GM19025 (cell line): Measurements from ENCODE around the gene TBX10.
"Not testable (repeated sequence)": the region's sequence is repeated elsewhere in the genome, so short reads cannot be mapped to it uniquely, and the experiment has no call there.

ENCODE experiments used
- ATAC-seq: cut with Tn5 transposase; IDR thresholded peaks from one replicate; pipeline ENCODE4 v1.9.1; 2021; ENCODE audit warnings: mild to moderate bottlenecking, low read depth, moderate library complexity; ENCODE audit not compliant: unreplicated experiment

Gene TBX10

DNA sequence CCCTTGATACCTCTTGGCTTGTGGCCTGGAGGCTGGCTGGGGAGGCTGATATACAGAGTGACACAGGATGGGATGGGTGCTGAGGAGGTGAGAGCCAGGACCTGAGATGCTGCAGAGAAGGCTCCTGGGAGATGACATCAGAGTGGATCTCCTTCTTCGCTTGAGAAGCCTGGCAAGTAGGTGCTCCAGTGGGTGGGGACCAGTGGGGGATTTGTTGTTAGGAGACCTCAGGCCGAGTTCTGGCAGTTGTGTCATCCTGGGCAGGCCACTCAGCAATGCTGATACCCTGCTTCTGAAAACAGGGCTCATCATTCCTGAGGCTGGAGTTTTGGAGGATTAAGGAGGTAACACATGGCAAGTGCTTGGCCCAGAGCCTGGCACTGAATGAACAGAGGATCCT, 34.7 kb downstream of the TBX10 start:
- no peak for ATAC-seq

DNA sequence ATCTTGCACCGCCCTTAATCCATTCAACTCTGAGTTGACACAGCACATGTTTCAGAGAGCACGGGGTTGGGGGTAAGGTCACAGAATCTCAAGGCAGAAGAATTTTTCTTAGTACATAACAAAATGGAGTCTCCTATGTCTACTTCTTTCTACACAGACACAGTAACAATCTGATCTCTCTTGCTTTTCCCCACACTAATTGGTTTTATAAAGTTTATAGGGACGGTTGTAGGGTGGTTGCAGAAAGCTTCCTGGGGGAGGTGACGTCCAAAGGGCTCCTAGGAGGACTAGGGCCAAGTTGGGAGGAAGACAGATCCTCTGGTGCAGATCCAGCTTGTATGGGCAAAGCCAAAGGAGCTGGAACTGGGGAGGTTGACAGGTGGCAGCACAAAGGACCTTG, 35.4 kb downstream of the TBX10 start:
- not testable (repeated sequence) for ATAC-seq

DNA sequence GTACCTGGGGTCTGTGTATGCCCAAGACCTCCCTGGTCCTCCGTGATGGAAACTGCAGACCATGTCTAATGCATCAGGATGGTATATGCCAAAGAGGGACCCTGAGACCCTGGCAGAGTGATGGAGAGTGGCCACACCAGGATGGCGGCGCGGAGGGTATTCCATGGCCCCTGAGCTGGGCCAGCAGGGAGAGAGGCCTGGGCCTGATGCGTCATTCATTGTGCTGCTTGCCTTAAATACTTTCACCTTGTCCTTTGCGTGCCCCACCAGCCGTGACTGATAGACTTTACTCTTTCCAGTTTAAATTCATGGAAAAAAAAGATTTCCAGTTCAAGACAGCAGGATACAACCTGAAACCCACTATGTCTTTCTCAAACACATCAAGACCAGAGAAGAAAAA, 38.5 kb downstream of the TBX10 start:
- ATAC-seq = no peak

DNA sequence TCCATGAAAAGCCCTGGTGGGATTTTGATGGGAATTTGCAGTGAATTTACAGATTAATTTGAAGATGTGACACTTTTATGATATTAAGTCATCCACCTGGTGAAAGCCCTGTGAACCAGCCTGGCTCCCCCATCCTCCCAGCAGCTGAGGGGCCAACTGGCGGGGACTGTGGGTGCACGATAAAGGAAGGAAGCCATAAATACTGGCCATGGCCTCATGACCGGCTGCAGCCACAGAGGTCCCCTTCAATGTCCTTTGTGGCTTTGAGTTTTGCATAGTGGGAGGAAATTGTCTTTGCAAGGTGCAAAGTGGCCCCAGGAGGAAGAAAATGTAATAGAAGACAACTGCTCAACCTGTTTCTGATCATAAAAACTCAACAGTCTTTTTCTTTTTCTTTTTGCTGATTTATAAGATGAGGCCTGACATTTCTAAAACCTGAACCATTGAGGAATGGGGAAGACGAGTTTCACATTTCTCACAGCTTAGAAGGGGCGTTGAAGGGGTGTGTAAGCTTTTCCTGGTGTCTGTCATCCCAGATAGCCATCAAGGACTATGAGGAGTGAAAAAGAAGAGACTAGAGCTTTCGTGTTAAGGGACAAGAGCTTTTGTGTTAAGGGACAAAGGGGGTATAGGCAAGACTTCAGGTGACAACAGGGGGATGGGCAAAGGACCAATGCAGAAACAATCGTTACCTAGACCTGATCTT, 39.1 kb downstream of the TBX10 start:
- peak; percentile 63 for ATAC-seq

DNA sequence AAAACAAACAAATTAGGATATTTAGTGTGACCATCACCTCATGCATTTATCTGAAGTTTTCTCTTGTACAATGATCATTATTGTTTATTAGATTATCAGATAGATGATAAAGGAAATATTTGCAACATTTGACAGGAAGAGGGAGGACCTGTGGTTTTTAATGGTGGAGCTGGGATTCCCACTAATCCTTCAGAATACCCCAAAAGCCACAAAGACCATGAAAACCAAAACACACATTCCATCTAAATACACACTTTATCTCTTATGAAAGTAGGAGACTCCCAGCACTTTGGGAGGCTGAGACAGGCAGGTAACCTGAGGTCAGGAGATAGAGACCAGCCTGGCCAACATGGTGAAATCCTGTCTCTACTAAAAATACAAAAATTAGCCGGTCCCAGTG, 40.4 kb downstream of the TBX10 start:
- no peak for ATAC-seq

DNA sequence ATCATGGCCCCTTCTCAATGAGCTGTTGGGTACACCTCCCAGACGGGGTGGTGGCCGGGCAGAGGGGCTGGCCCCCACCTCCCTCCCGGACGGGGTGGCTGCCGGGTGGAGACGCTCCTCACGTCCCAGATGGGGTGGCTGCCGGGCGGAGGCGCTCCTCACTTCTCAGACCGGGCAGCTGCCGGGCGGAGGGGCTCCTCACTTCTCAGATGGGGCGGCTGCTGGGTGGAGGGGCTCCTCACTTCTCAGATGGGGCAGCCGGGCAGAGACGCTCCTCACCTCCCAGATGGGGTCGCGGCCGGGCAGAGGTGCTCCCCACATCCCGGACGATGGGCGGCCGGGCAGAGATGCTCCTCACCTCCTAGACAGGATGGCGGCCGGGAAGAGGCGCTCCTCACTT, 41.6 kb downstream of the TBX10 start:
- not testable (repeated sequence) for ATAC-seq

DNA sequence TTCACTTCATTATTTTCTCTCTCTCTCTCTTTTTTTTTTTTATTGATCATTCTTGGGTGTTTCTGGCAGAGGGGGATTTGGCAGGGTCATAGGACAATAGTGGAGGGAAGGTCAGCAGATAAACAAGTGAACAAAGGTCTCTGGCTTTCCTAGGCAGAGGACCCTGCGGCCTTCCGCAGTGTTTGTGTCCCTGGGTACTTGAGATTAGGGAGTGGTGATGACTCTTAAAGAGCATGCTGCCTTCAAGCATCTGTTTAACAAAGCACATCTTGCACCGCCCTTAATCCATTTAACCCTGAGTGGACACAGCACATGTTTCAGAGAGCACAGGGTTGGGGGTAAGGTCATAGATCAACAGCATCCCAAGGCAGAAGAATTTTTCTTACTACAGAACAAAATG, 42.1 kb downstream of the TBX10 start:
- ATAC-seq = not testable (repeated sequence)

DNA sequence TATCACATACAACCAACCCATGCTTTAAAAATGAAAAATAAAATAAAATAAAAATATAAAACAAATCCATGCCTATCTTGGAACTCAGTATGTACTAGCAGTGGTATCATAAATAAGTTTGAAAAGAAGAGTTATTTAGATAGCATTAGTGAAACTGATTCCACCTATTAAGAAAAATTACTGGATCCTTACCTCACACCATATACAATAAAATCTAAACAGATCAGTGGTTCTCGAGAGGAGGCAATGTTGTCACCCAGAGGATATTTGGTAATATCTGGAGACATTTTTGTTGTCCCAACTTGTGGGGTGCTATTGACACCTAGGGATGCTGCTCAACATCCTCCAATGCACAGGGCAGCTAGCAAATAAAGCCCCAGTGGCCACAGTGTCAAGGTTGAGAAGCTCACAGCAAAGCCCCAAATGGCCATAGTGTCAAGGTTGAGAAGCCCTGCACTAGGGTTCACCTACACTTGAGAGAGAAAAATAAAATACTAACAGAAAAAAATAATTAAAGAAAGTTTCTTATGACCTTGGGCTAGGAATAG, 42.7 kb downstream of the TBX10 start:
- no peak for ATAC-seq

DNA sequence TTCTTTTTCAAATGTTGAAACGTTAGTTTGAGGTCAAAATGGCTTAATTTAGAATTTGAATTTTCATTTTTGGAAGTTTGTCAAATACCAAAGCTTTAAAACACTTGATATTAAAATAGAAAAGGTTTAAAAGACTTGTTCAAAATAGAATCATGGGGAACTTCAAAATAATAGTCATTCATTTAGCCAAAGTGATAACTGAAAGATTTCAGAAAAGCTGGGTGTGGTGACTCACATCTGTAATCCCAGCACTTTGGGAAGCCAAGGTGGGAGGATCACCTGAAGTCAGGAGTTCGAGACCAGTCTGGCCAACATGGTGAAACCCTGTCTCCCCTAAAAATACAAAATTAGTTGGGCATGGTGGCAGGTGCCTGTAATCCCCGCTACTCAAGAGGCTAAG, 45.1 kb downstream of the TBX10 start:
- no peak for ATAC-seq

DNA sequence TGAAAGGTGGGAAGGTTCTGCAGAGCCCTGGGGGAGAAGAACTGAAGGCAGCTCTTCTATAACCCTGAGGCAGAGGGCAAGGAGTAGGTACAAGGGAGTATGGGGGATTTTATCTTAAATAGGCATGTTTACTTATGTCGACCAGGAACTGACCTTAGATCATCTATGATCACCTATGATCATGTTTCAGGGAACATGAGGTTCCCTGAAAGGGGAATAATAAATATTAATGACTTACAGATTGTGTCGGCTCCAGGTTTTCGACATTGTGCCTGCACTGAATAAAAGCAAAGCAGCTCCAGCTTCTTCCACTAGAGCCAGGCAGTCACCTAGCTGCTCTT, 46.0 kb downstream of the TBX10 start:
- ATAC-seq = no peak

DNA sequence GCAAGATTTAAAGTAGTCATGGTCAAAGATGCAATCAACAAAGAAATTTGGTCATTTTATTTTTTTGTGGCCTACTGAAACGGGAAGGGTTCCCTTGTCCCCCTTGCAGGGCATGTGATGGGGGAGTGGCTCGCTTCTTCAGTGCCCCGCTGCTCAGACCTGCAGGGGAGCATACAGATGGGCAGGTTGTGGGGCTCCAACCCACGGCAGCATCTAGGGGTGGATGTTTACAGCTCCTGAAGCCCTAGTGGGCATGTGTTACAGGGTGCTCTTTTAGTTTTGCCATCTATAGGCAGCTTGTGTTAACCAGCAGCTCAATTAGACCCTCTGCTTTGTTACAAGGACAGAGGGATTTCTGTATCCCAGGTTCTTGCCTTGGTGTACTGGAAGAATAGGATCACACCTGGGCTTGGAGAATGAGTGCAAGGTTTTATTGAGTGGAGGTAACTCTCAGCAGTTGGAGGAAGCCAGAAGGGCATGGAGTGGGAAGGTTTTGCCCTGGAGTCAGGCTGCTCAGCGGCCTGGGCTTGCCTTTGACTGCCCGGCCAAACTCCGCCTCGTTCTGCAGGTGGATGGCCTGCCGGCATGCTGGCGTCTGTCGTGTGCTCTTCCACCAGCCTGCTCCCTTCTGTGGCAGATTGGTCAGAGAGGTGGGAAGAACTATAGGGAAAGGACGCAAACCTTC, 46.5 kb downstream of the TBX10 start:
- ATAC-seq = no peak

DNA sequence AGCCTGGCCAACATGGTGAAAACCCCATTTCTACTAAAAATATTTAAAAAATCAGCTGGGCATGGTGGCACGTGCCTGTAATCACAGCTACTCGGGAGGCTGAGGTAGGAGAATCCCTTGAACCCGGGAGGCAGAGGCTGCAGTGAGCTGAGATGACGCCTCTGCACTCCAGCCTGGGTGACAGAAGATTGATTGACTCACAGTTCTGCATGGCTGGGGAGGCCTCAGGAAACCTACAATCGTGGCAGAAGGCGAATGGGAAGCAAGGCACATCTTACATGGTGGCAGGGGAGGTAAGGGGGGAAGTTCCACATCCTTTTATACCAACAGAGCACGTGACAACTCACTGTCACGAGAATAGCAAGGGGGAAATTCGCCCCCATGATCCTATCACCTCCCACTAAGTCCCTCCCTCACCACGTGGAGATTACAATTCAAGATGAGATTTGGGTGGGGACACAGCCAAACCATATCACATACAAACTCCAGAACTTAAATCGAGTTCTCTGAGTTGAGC, 50.6 kb downstream of the TBX10 start:
- not testable (repeated sequence) for ATAC-seq

DNA sequence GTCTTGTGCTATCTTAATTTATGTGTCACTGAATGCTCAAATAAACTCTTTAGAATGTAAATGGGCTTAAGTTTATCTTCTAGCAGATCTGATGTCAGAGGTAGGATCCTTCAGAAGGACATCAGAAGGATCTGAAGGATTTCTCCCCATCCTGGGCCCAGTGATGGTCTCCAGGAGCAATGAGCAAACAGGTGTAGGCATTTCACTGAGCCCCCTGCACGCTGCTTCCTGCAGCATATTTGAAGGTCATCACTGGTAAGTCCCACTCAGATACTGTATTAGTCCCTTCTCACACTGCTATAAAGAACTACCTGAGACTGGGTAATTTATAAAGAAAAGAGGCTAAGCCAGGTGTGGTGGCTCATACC, 51.4 kb downstream of the TBX10 start:
- ATAC-seq = peak; percentile 25

DNA sequence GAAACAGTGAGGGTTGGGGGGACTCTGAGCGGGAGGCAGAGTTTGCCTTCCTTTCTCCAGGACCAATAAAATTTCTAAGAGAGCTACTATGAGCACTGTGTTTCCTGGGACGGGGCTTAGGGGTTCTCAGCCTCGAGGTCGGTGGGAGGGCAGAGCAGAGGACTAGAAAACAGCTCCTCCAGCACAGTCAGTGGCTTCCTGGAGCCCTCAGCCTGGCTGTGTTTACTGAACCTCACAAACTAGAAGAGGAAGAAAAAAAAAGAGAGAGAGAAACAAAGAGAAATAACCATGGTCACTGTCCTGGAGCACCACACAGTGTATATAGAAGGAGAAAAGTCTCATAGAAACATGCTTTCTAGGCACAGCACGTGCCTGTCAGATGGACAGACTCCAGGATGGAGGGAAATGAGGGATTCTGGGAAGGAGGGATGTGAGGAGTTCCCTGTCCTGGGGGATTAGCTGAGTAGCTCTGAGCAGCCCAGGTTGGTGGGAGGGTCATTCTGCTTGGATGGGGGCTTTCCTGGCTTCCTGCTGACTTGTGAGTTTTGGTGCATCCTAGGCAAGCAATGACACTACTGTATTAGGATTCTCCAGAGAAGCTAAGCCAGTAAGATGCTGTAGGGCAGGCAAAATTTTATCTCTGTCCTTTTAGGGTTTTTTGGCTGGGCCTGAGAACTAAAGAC, 52.9 kb downstream of the TBX10 start:
- ATAC-seq = no peak

DNA sequence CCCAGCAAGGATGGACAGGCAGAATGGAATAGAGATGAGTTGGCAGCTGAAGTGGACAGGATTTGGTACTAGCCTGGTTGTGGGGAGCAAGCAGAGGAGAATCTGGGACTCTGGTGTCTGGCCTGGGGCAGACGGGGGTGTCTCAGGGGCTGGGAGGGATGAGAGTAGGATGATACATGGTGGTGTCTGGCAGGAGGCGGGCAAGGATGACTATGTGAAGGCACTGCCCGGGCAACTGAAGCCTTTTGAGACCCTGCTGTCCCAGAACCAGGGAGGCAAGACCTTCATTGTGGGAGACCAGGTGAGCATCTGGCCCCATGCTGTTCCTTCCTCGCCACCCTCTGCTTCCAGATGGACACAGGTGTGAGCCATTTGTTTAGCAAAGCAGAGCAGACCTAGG, 53.7 kb downstream of the TBX10 start:
- no peak for ATAC-seq

DNA sequence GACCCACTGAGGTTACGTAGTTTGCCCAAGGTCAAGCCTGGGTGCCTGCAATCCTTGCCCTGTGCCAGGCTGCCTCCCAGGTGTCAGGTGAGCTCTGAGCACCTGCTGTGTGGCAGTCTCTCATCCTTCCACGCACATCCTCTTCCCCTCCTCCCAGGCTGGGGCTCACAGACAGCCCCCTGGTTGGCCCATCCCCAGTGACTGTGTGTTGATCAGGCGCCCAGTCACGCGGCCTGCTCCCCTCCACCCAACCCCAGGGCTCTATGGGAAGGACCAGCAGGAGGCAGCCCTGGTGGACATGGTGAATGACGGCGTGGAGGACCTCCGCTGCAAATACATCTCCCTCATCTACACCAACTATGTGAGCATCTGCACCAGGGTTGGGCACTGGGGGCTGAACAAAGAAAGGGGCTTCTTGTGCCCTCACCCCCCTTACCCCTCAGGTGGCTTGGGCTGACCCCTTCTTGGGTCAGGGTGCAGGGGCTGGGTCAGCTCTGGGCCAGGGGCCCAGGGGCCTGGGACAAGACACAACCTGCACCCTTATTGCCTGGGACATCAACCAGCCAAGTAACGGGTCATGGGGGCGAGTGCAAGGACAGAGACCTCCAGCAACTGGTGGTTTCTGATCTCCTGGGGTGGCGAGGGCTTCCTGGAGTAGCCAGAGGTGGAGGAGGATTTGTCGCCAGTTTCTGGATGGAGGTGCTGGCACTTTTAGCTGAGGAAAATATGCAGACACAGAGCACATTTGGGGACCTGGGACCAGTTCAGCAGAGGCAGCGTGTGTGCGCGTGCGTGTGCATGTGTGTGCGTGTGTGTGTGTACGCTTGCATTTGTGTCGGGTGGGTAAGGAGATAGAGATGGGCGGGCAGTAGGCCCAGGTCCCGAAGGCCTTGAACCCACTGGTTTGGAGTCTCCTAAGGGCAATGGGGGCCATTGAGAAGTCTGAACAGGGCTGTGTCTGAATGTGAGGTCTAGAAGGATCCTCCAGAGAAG, 54.4 kb downstream of the TBX10 start:
- no peak for ATAC-seq

DNA sequence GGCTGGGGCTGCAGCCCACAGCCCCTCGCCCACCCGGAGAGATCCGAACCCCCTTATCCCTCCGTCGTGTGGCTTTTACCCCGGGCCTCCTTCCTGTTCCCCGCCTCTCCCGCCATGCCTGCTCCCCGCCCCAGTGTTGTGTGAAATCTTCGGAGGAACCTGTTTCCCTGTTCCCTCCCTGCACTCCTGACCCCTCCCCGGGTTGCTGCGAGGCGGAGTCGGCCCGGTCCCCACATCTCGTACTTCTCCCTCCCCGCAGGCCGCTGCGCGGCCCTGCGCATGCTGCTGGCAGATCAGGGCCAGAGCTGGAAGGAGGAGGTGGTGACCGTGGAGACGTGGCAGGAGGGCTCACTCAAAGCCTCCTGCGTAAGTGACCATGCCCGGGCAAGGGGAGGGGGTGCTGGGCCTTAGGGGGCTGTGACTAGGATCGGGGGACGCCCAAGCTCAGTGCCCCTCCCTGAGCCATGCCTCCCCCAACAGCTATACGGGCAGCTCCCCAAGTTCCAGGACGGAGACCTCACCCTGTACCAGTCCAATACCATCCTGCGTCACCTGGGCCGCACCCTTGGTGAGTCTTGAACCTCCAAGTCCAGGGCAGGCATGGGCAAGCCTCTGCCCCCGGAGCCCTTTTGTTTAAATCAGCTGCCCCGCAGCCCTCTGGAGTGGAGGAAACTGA, 55.2 kb downstream of the TBX10 start:
- ATAC-seq = no peak

DNA sequence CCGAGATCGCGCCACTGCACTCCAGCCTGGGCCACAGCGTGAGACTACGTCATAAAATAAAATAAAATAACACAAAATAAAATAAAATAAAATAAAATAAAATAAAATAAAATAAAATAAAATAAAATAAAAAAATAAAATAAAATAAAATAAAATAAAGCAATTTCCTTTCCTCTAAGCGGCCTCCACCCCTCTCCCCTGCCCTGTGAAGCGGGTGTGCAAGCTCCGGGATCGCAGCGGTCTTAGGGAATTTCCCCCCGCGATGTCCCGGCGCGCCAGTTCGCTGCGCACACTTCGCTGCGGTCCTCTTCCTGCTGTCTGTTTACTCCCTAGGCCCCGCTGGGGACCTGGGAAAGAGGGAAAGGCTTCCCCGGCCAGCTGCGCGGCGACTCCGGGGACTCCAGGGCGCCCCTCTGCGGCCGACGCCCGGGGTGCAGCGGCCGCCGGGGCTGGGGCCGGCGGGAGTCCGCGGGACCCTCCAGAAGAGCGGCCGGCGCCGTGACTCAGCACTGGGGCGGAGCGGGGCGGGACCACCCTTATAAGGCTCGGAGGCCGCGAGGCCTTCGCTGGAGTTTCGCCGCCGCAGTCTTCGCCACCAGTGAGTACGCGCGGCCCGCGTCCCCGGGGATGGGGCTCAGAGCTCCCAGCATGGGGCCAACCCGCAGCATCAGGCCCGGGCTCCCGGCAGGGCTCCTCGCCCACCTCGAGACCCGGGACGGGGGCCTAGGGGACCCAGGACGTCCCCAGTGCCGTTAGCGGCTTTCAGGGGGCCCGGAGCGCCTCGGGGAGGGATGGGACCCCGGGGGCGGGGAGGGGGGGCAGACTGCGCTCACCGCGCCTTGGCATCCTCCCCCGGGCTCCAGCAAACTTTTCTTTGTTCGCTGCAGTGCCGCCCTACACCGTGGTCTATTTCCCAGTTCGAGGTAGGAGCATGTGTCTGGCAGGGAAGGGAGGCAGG, 56.0 kb downstream of the TBX10 start, which contains the start of gene GSTP1:
GSTP1 (plus strand) TSS at position 566 of the 958 bp plus-strand sequence; CDS start at position 598, 32 bp downstream.
- peak; percentile 53 for ATAC-seq
